SU-DHL-6 (cell line): Measurements from ENCODE around the gene GARRE1.

Source experiments
- CTCF ChIP-seq: fragments of 200-600 bp; sonication (generic); IDR thresholded peaks from one replicate; pipeline ENCODE4 v1.5.1; 2017; ENCODE audit warnings: antibody characterized with exemption, mild to moderate bottlenecking, low read length, moderate library complexity; ENCODE audit not compliant: insufficient read depth, poor library complexity, severe bottlenecking
- EZH2phosphoT487 ChIP-seq: fragments of 200-600 bp; sonication (generic), shearing (Covaris generic); conservative IDR thresholded peaks from 2 replicates; pipeline ENCODE4 v1.6.1; 2018; ENCODE audit warnings: mild to moderate bottlenecking, antibody characterized with exemption, low read length, moderate library complexity, mixed read lengths

- TF ChIP-seq CTCF (no peak), EZH2phosphoT487 (no peak)
These were observed 26.0 kb upstream of the GARRE1 start for GRCh38 chr19:34228347-34228746.
